ENCODE results near the gene MTNR1B. TPM values are rescaled to one million over a fixed set of nuclear protein-coding genes. Genes with fewer than 3 reads are reported as not detected.

Gene MTNR1B
- total and polyA plus RNA-seq, 10 of the 15 experiments (the other 5 are each of a cell fraction or from before 2014, with no cell fraction given), result not detected

DNA sequence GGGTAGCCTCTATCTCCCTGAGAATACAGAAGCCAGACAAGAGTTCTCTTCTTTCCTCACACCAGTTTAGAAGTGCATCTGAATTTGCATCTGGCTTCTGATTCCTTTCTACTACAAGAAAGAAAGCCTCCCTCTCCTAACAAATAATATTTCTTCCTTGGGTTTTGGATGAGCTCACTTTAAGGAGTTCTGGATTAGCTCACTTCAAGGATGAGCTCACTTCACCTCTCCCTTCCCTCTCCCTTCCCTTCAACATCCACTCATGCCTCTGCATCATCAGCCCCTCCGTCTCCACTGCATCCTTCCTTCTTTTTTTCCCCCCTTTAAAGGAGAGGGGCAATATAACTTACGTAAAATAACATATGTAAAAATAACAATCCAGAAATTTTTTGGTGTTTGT is 1.6 kb upstream of the MTNR1B start (continued):
- TF ChIP-seq BHLHE40 (IDR thresholded peaks at IDR 0.05; ENCODE audit: borderline replicate concordance in 1 of 2, low read depth in 2 of 2, low read length in 1 of 2) (no peak), STAT1 (conservative IDR thresholded peaks at IDR 0.05) (no peak)
- TF ChIP-seq, protein P1, sequence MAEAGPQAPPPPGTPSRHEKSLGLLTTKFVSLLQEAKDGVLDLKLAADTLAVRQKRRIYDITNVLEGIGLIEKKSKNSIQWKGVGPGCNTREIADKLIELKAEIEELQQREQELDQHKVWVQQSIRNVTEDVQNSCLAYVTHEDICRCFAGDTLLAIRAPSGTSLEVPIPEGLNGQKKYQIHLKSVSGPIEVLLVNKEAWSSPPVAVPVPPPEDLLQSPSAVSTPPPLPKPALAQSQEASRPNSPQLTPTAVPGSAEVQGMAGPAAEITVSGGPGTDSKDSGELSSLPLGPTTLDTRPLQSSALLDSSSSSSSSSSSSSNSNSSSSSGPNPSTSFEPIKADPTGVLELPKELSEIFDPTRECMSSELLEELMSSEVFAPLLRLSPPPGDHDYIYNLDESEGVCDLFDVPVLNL (IDR thresholded peaks at IDR 0.05; ENCODE audit: low read depth, low read length), result no peak

DNA sequence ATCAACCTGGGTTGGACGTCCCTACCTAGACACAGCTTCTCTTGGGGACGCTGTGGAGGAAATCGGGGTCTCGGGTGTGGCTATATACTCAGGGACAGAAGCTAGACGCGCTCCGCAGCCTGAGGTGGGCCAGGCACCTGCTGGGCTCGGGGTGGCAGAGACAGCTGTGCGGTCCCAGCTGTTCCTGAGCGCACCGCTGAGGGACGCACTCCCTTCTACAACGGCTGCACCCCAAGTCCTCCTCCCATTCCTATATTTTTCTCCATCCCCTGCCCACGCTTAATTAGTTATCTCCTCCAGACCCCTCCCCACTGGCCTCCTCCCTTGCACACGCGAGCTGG is 188 bp upstream of the MTNR1B start:
- ChIA-PET SMC1A (ENCODE audit: uncharacterized antibody, unreplicated experiment) (no interaction called here), CTCF (no interaction called here), RAD21 (ENCODE audit: unreplicated experiment) (no interaction called here), POLR2A (no interaction called here)
- FAIRE-seq (no peak), ATAC-seq (no peak), DNase-seq (ENCODE audit: low read depth, low spot score) (no peak)
- Histone ChIP-seq H3K4me2 (ENCODE audit: control insufficient read depth, insufficient read depth) (no peak overlapping the region), H3K27me3 (replicated peaks in 1 of 2; ENCODE audit: control insufficient read depth in 2 of 2, insufficient read depth in 2 of 2, low read length in 1 of 2) (no peaks in the 10 kb centered on the region; a peak in 3 of 4 replicates), H3K9me3 (replicated peaks; ENCODE audit: control insufficient read depth, insufficient read depth, low read length) (no peaks in the 10 kb centered on the region), H3K4me1 (ENCODE audit: control insufficient read depth, insufficient read depth, low read length) (no peaks in the 10 kb centered on the region), H4K20me1 (ENCODE audit: control insufficient read depth, insufficient read depth) (no peaks in the 10 kb centered on the region), H3K79me2 (ENCODE audit: control insufficient read depth, insufficient read depth, low read length) (no peaks in the 10 kb centered on the region), H3K27ac (ENCODE audit: control insufficient read depth, insufficient read depth) (no peak overlapping the region), H2AFZ (ENCODE audit: control insufficient read depth, low read depth, low read length) (no peak overlapping the region), H3K36me3 (ENCODE audit: control insufficient read depth in 2 of 2, insufficient read depth in 2 of 2, low read length in 1 of 2) (no peaks in the 10 kb centered on the region), H3K9ac (ENCODE audit: control insufficient read depth, insufficient read depth, low read length) (no peak overlapping the region), H3K4me3 (no peak overlapping the region)
- BruUV-seq (replicated peaks), result no TSS peak
- in situ Hi-C loops (cut with MboI) (no loop called here), intact Hi-C loops (cut with micrococcal nuclease; ENCODE audit: unreplicated experiment) (no loop called here)
- TF ChIP-seq CHD1 (IDR thresholded peaks at IDR 0.05; ENCODE audit: low read depth, low read length) (no peak), HDGF (IDR thresholded peaks at IDR 0.05) (no peak), ZZZ3 (IDR thresholded peaks at IDR 0.05; ENCODE audit: control insufficient read depth, insufficient read length, low read depth) (no peak), BACH1 (IDR thresholded peaks at IDR 0.05; ENCODE audit: borderline replicate concordance) (no peak), HCFC1 (IDR thresholded peaks at IDR 0.05; ENCODE audit: low read length) (no peak), CEBPB (IDR thresholded peaks at IDR 0.05; ENCODE audit: borderline replicate concordance in 1 of 2, low read depth in 2 of 2, low read length in 2 of 2) (no peak)
- TF ChIP-seq, protein P2, sequence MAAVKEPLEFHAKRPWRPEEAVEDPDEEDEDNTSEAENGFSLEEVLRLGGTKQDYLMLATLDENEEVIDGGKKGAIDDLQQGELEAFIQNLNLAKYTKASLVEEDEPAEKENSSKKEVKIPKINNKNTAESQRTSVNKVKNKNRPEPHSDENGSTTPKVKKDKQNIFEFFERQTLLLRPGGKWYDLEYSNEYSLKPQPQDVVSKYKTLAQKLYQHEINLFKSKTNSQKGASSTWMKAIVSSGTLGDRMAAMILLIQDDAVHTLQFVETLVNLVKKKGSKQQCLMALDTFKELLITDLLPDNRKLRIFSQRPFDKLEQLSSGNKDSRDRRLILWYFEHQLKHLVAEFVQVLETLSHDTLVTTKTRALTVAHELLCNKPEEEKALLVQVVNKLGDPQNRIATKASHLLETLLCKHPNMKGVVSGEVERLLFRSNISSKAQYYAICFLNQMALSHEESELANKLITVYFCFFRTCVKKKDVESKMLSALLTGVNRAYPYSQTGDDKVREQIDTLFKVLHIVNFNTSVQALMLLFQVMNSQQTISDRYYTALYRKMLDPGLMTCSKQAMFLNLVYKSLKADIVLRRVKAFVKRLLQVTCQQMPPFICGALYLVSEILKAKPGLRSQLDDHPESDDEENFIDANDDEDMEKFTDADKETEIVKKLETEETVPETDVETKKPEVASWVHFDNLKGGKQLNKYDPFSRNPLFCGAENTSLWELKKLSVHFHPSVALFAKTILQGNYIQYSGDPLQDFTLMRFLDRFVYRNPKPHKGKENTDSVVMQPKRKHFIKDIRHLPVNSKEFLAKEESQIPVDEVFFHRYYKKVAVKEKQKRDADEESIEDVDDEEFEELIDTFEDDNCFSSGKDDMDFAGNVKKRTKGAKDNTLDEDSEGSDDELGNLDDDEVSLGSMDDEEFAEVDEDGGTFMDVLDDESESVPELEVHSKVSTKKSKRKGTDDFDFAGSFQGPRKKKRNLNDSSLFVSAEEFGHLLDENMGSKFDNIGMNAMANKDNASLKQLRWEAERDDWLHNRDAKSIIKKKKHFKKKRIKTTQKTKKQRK (IDR thresholded peaks at IDR 0.05; ENCODE audit: low read depth, low read length), result no peak
- TF ChIP-seq, protein P3, sequence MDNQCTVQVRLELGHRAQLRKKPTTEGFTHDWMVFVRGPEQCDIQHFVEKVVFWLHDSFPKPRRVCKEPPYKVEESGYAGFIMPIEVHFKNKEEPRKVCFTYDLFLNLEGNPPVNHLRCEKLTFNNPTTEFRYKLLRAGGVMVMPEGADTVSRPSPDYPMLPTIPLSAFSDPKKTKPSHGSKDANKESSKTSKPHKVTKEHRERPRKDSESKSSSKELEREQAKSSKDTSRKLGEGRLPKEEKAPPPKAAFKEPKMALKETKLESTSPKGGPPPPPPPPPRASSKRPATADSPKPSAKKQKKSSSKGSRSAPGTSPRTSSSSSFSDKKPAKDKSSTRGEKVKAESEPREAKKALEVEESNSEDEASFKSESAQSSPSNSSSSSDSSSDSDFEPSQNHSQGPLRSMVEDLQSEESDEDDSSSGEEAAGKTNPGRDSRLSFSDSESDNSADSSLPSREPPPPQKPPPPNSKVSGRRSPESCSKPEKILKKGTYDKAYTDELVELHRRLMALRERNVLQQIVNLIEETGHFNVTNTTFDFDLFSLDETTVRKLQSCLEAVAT (IDR thresholded peaks at IDR 0.05), result no peak
- TF ChIP-seq, protein P4, sequence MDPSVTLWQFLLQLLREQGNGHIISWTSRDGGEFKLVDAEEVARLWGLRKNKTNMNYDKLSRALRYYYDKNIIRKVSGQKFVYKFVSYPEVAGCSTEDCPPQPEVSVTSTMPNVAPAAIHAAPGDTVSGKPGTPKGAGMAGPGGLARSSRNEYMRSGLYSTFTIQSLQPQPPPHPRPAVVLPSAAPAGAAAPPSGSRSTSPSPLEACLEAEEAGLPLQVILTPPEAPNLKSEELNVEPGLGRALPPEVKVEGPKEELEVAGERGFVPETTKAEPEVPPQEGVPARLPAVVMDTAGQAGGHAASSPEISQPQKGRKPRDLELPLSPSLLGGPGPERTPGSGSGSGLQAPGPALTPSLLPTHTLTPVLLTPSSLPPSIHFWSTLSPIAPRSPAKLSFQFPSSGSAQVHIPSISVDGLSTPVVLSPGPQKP (IDR thresholded peaks at IDR 0.05; ENCODE audit: low read depth, low read length), result no peak
- 42% methylated on average over 16 of the region's 16 CpGs for WGBS (ENCODE audit: insufficient coverage, insufficient replicate concordance, low lambda C conversion rate, missing lambda C conversion rate)
